ENCODE results near the gene UBE2G1.

DNA sequence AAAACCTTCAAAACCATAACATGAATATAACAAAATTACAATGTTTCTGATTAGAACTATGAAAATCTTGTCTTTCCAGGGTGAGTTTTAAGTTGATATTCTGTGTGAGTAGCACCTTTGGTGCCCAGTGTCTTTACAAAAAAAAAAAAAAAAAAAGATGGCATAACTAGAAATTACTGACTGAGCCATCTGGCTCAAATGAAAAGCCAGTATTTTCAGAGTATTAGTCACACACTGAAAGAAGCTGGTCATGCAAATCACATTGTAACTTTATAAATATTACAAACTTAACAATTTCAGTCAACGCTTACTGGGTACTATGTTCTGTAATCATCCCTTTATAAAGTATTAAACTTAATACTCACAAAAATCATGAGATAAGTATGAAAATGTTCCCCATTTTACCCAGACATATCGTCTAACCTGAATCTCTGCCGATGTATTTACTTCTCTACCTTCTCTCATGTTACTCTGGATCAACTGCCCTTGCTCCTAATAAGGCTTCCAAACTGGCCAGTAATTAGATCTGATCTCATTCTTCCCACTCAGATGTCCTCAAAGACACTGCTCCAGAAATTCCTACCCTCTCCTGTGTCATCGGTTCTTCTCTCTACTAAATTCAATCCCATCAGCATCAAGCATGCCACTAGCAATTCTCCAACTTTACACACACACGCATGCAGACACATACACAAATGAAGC lies 25.4 kb downstream of the UBE2G1 start:
- TF ChIP-seq, protein P1, sequence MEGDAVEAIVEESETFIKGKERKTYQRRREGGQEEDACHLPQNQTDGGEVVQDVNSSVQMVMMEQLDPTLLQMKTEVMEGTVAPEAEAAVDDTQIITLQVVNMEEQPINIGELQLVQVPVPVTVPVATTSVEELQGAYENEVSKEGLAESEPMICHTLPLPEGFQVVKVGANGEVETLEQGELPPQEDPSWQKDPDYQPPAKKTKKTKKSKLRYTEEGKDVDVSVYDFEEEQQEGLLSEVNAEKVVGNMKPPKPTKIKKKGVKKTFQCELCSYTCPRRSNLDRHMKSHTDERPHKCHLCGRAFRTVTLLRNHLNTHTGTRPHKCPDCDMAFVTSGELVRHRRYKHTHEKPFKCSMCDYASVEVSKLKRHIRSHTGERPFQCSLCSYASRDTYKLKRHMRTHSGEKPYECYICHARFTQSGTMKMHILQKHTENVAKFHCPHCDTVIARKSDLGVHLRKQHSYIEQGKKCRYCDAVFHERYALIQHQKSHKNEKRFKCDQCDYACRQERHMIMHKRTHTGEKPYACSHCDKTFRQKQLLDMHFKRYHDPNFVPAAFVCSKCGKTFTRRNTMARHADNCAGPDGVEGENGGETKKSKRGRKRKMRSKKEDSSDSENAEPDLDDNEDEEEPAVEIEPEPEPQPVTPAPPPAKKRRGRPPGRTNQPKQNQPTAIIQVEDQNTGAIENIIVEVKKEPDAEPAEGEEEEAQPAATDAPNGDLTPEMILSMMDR (optimal IDR thresholded peaks at IDR 0.05 in 1 of 3, IDR thresholded peaks at IDR 0.05 in 1 of 3, conservative IDR thresholded peaks at IDR 0.05 in 1 of 3; ENCODE audit: extremely low read depth in 1 of 3, insufficient read depth in 2 of 3, low read length in 3 of 3): no peak
- TF ChIP-seq EZH2 (IDR thresholded peaks at IDR 0.05; ENCODE audit: low read length): no peak
